HG03432 (cell line): Measurements from ENCODE around the gene CRK.
"Not testable (repeated sequence)": the region's sequence is repeated elsewhere in the genome, so short reads cannot be mapped to it uniquely, and the experiment has no call there.

ENCODE experiments used
- ATAC-seq: cut with Tn5 transposase; IDR thresholded peaks from one replicate; pipeline ENCODE4 v1.9.1; 2021; ENCODE audit warnings: mild to moderate bottlenecking, moderate library complexity; ENCODE audit not compliant: unreplicated experiment

Gene CRK

GRCh38 chr17:1390432-1391367, 65.3 kb downstream of the CRK start:
- no peak for ATAC-seq

- ATAC-seq, result not testable (repeated sequence)
Observed at GRCh38 chr17:1387490-1388227, 68.4 kb downstream of the CRK start.

- not testable (repeated sequence) for ATAC-seq
Observed at GRCh38 chr17:1386675-1387190, 69.3 kb downstream of the CRK start.

GRCh38 chr17:1386265-1386664, 69.8 kb downstream of the CRK start:
- no peak for ATAC-seq

GRCh38 chr17:1385861-1386260, 70.2 kb downstream of the CRK start:
- ATAC-seq, result no peak

- no peak for ATAC-seq
Observed at GRCh38 chr17:1384905-1385435, 71.1 kb downstream of the CRK start.

GRCh38 chr17:1379930-1380313, 76.1 kb downstream of the CRK start:
- ATAC-seq, result no peak

GRCh38 chr17:1379208-1379929, 76.7 kb downstream of the CRK start:
- ATAC-seq, result no peak

GRCh38 chr17:1378476-1378860, 77.6 kb downstream of the CRK start:
- ATAC-seq, result not testable (repeated sequence)

- no peak for ATAC-seq
Observed at GRCh38 chr17:1377334-1377733, 78.7 kb downstream of the CRK start.

GRCh38 chr17:1376061-1376460, 80.0 kb downstream of the CRK start:
- no peak for ATAC-seq

- ATAC-seq, result no peak
Observed at GRCh38 chr17:1375615-1376014, 80.4 kb downstream of the CRK start.

- no peak for ATAC-seq
Observed at GRCh38 chr17:1374431-1375177, 81.4 kb downstream of the CRK start.

- no peak for ATAC-seq
Observed at GRCh38 chr17:1373707-1374237, 82.3 kb downstream of the CRK start.

- ATAC-seq, result no peak
Observed at GRCh38 chr17:1372618-1373017, 83.4 kb downstream of the CRK start.

- no peak for ATAC-seq
Observed at GRCh38 chr17:1371893-1372590, 84.0 kb downstream of the CRK start.
